T-cell (primary cell): ENCODE measurements around the gene TEKT1. TPM values are rescaled to one million over a fixed set of nuclear protein-coding genes. Genes with fewer than 3 reads are reported as not detected.

Source experiments
- ATAC-seq, 4 experiments: fragments of 200-7000 bp in 3 of 4; fragments of 150-1000 bp in 1 of 4; cut with Tn5 transposase; replicated peaks in 1 of 4; 1 replicate in 3 of 4; 2 replicates in 1 of 4; pipeline ENCODE4 v1.10.0; 2021; ENCODE audit warnings: moderate library complexity in 3 of 4, mild to moderate bottlenecking in 2 of 4, moderate number of reproducible peaks in 1 of 4
- CTCF ChIA-PET, 2 donors: fragments of 300-600 bp; sonication (Branson Sonifier 250); formaldehyde crosslinking; loops; one replicate each; lab custom pipeline; 2022; ENCODE audit warnings: antibody characterized with exemption in 2 of 2; lab: Charles Lee
- POLR2A ChIA-PET, 2 donors: fragments of 300-600 bp; sonication (Branson Sonifier 250); formaldehyde crosslinking; loops; one replicate each; lab custom pipeline; 2022; ENCODE audit warnings: antibody characterized with exemption in 2 of 2; lab: Charles Lee
- DNase-seq, 35 experiments: peaks; one replicate each; pipeline versions ENCODE4 v3.0.0 to v3.0.0-alpha.2; 2013 to 2023
- H3K27ac ChIP-seq: one replicate; pipeline ENCODE4 v1.5.1; 2013; ENCODE audit warnings: low read length
- H3K27me3 ChIP-seq, 2 experiments: replicated peaks in 1 of 2; 1 replicate in 1 of 2; 2 replicates in 1 of 2; pipeline versions ENCODE4 v1.6.1 to v1.7.0; 2013; ENCODE audit warnings: low read length in 1 of 2, mixed read lengths in 1 of 2; ENCODE audit not compliant: control insufficient read depth in 2 of 2, insufficient read depth in 2 of 2; ENCODE audit errors: extremely low read depth in 1 of 2
- H3K36me3 ChIP-seq, 2 donors: 1 replicate in 1 of 2; 2 replicates in 1 of 2; pipeline versions ENCODE4 v1.6.1 to v1.7.0; 2013; ENCODE audit warnings: low read length in 1 of 2; ENCODE audit not compliant: control insufficient read depth in 2 of 2, insufficient read depth in 1 of 2; ENCODE audit errors: extremely low read depth in 1 of 2
- H3K4me1 ChIP-seq, 2 experiments: 1 replicate in 1 of 2; 2 replicates in 1 of 2; pipeline versions ENCODE4 v1.6.1 to v1.7.0; 2013; ENCODE audit warnings: low read length in 2 of 2, mixed read lengths in 1 of 2; ENCODE audit not compliant: insufficient read depth in 2 of 2, control insufficient read depth in 1 of 2; ENCODE audit errors: extremely low read depth in 1 of 2
- H3K4me3 ChIP-seq, 2 donors: 1 replicate in 1 of 2; 2 replicates in 1 of 2; pipeline versions ENCODE4 v1.5.1 to v1.7.0; 2013; ENCODE audit warnings: mild to moderate bottlenecking in 2 of 2, low read length in 1 of 2, moderate library complexity in 1 of 2; ENCODE audit not compliant: control insufficient read depth in 1 of 2; ENCODE audit errors: extremely low read depth in 1 of 2
- H3K9me3 ChIP-seq: 2 replicates; pipeline ENCODE4 v1.7.0; 2013
- H3K27ac Mint-ChIP-seq, 2 donors: one replicate each; pipeline ENCODE4 v1.8.0; 2020 to 2021; ENCODE audit warnings: mild to moderate bottlenecking in 2 of 2, mixed read lengths in 2 of 2
- H3K27me3 Mint-ChIP-seq, 2 donors: one replicate each; pipeline ENCODE4 v1.8.0; 2021 to 2022; ENCODE audit warnings: mixed read lengths in 2 of 2
- H3K36me3 Mint-ChIP-seq: one replicate; pipeline ENCODE4 v1.8.0; 2021; ENCODE audit warnings: mixed read lengths
- H3K4me1 Mint-ChIP-seq, 3 donors: one replicate each; pipeline ENCODE4 v1.8.0; 2020 to 2022; ENCODE audit warnings: mixed read lengths in 3 of 3, mild to moderate bottlenecking in 1 of 3
- H3K4me3 Mint-ChIP-seq, 3 donors: one replicate each; pipeline ENCODE4 v1.8.0; 2020 to 2022; ENCODE audit warnings: mild to moderate bottlenecking in 3 of 3, mixed read lengths in 3 of 3, moderate library complexity in 3 of 3
- H3K9me3 Mint-ChIP-seq, 3 donors: one replicate each; pipeline ENCODE4 v1.8.0; 2020 to 2022; ENCODE audit warnings: mixed read lengths in 3 of 3
- WGBS: methylation state at CpG from one replicate; pipeline ENCODE4 v1.1.5; 2013; ENCODE audit warnings: missing lambda C conversion rate; ENCODE audit not compliant: insufficient coverage; 5-methylcytosine and 5-hydroxymethylcytosine counted together
- total RNA-seq, 35 experiments: library from RNA in 6 of 35; stranded (reverse) in 6 of 35; fragments of 120-200 nt in 1 of 35; gene quantifications; one replicate each; pipeline versions ENCODE4 v1.2.1 to v1.2.4 and lab custom pipeline; 2013 to 2026

TEKT1 gene
- total RNA-seq, 5 donors from 2014 or later (not counting 1 experiment from before 2014, with no cell fraction given), result not detected

- ChIA-PET CTCF (interaction anchor here in 1 of 2 donors (0.8 kb wide), 1 partner anchor 91 kb away, joined by 3 read pairs; no protein-coding TSS in a partner anchor), POLR2A (no interaction called here)
- peaks cover 0 to 3% of the 10 kb centered on the region in 2 donors for H3K36me3 ChIP-seq
- Mint-ChIP-seq H3K4me3 (peak overlapping the region in 2 of 3 donors; percentile 26 to 68), H3K4me1 (peaks cover 38 to 52% (median 48%) of the 10 kb centered on the region in 3 donors), H3K27me3 (no peaks in the 10 kb centered on the region), H3K36me3 (peaks cover 9% of the 10 kb centered on the region), H3K27ac (peak overlapping the region; percentile 34 to 87), H3K9me3 (no peaks in the 10 kb centered on the region)
- peak in 23 of 35 experiments; percentile 21 to 73 (median 40) for DNase-seq
- 0% methylated on average over 1 of the region's 9 CpGs for WGBS
- H3K9me3 ChIP-seq, result no peaks in the 10 kb centered on the region
- H3K27ac ChIP-seq, result peak overlapping the region; percentile 69
- H3K4me1 ChIP-seq, result peaks cover 6 to 45% of the 10 kb centered on the region in 2 experiments
- ATAC-seq, result peak in 2 of 4 experiments; percentile 21 to 53
- H3K4me3 ChIP-seq, result no peak overlapping the region
- H3K27me3 ChIP-seq, result no peaks in the 10 kb centered on the region
Measured at GRCh38 chr17:6753006-6753445, 78.5 kb downstream of the TEKT1 start.

GRCh38 chr17:6752068-6752909 is 79.2 kb downstream of the TEKT1 start:
- peak in 1 of 35 experiments; percentile 13 for DNase-seq
- Histone ChIP-seq H3K4me1 (peaks cover under 1 to 38% of the 10 kb centered on the region in 2 experiments), H3K9me3 (no peaks in the 10 kb centered on the region), H3K27ac (peak overlapping the region; percentile 69), H3K27me3 (no peaks in the 10 kb centered on the region), H3K36me3 (no peaks in the 10 kb centered on the region), H3K4me3 (no peak overlapping the region)
- H3K27ac Mint-ChIP-seq, result peak overlapping the region in 1 of 2 donors; percentile 87
- peaks cover 1% of the 10 kb centered on the region for H3K36me3 Mint-ChIP-seq
- ChIA-PET CTCF (no interaction called here), POLR2A (interaction anchor here in 1 of 2 donors (0.6 kb wide), 1 partner anchor 10 kb away, joined by 3 read pairs; no protein-coding TSS in a partner anchor)
- no peaks in the 10 kb centered on the region for H3K27me3 Mint-ChIP-seq
- no peaks in the 10 kb centered on the region for H3K9me3 Mint-ChIP-seq
- H3K4me3 Mint-ChIP-seq, result peak overlapping the region in 1 of 3 donors; percentile 68
- 49% methylated on average over 3 of the region's 7 CpGs for WGBS
- H3K4me1 Mint-ChIP-seq, result peaks cover 31 to 44% (median 41%) of the 10 kb centered on the region in 3 donors
- no peak for ATAC-seq

- no peaks in the 10 kb centered on the region for H3K36me3 ChIP-seq
- no peaks in the 10 kb centered on the region for H3K9me3 ChIP-seq
- POLR2A ChIA-PET, result no interaction called here
- Mint-ChIP-seq H3K4me1 (peaks cover 14 to 22% (median 19%) of the 10 kb centered on the region in 3 donors), H3K4me3 (no peak overlapping the region), H3K27ac (no peak overlapping the region), H3K36me3 (no peaks in the 10 kb centered on the region), H3K27me3 (peaks cover 6 to 10% of the 10 kb centered on the region in 2 donors), H3K9me3 (no peaks in the 10 kb centered on the region)
- CTCF ChIA-PET, result no interaction called here
- no peak overlapping the region for H3K27ac ChIP-seq
- peak in 1 of 35 experiments; percentile 12 for DNase-seq
- WGBS, result 100% methylated on average over 1 of the region's 6 CpGs
- no peaks in the 10 kb centered on the region for H3K27me3 ChIP-seq
- no peak for ATAC-seq
- H3K4me1 ChIP-seq, result peaks cover 0 to 18% of the 10 kb centered on the region in 2 experiments
- H3K4me3 ChIP-seq, result no peak overlapping the region
Measured at GRCh38 chr17:6749519-6749918, 82.0 kb downstream of the TEKT1 start.

GRCh38 chr17:6748617-6749016 is 82.9 kb downstream of the TEKT1 start:
- Mint-ChIP-seq H3K9me3 (no peaks in the 10 kb centered on the region), H3K36me3 (no peaks in the 10 kb centered on the region), H3K27ac (no peak overlapping the region), H3K27me3 (peaks cover 15 to 16% of the 10 kb centered on the region in 2 donors), H3K4me3 (no peak overlapping the region), H3K4me1 (peaks cover 10 to 17% (median 13%) of the 10 kb centered on the region in 3 donors)
- Histone ChIP-seq H3K27ac (no peak overlapping the region), H3K27me3 (peaks cover 0 to 1% of the 10 kb centered on the region in 2 experiments), H3K36me3 (no peaks in the 10 kb centered on the region), H3K9me3 (no peaks in the 10 kb centered on the region), H3K4me3 (no peak overlapping the region), H3K4me1 (peaks cover 0 to 9% of the 10 kb centered on the region in 2 experiments)
- DNase-seq (no peak), ATAC-seq (no peak)
- ChIA-PET CTCF (no interaction called here), POLR2A (no interaction called here)

Other genes starting within 250 kb of the TEKT1 start
- gene KIAA0753, start 191.0 kb downstream of the TEKT1 start, total RNA-seq, result 10 to 100 TPM; 12.4 to 16.9 (median 15.9) TPM
- gene TXNDC17, start 190.7 kb downstream of the TEKT1 start, total RNA-seq, result 10 to 100 TPM; 14.6 to 21.3 (median 17.9) TPM
- 10 to 100 TPM; 18.9 to 26.3 (median 22.1) TPM for gene MED31, start 180.1 kb downstream of the TEKT1 start, total RNA-seq
- 1 to 10 TPM; 1.1 to 3.5 (median 2.8) TPM for gene C17orf100, start 180.0 kb downstream of the TEKT1 start, total RNA-seq
- gene SLC13A5, start 118.4 kb downstream of the TEKT1 start, total RNA-seq, result under 1 TPM in 2 of 5 donors, not detected in 3; 0.13 TPM
- gene XAF1, start 75.7 kb downstream of the TEKT1 start, total RNA-seq, result 100 to 1,000 TPM in 1 of 5 donors, 10 to 100 TPM in 4; 38.2 to 114 (median 72.5) TPM
- gene FBXO39, start 55.5 kb downstream of the TEKT1 start, total RNA-seq, result 1 to 10 TPM in 1 of 5 donors, under 1 TPM in 4; 0.26 to 1.4 (median 0.53) TPM
- gene ALOX12, start 164.3 kb upstream of the TEKT1 start, total RNA-seq, result under 1 TPM in 3 of 5 donors, not detected in 2; 0.12 to 0.78 (median 0.13) TPM
- gene RNASEK, start 180.9 kb upstream of the TEKT1 start, total RNA-seq, result 100 to 1,000 TPM in 4 of 5 donors, 10 to 100 TPM in 1; 98.3 to 160 (median 133) TPM
- under 1 TPM in 1 of 5 donors, not detected in 4; 0.53 TPM for gene BCL6B, start 191.3 kb upstream of the TEKT1 start, total RNA-seq
- gene SLC16A13, start 204.3 kb upstream of the TEKT1 start, total RNA-seq, result 10 to 100 TPM in 3 of 5 donors, 1 to 10 TPM in 2; 3.8 to 17.6 (median 15.4) TPM
- gene SLC16A11, start 212.4 kb upstream of the TEKT1 start, total RNA-seq, result 1 to 10 TPM; 1.4 to 2.2 (median 1.8) TPM
- not detected for gene CLEC10A, start 248.5 kb upstream of the TEKT1 start, total RNA-seq